ENCODE measurements around the gene COX19.

DNA sequence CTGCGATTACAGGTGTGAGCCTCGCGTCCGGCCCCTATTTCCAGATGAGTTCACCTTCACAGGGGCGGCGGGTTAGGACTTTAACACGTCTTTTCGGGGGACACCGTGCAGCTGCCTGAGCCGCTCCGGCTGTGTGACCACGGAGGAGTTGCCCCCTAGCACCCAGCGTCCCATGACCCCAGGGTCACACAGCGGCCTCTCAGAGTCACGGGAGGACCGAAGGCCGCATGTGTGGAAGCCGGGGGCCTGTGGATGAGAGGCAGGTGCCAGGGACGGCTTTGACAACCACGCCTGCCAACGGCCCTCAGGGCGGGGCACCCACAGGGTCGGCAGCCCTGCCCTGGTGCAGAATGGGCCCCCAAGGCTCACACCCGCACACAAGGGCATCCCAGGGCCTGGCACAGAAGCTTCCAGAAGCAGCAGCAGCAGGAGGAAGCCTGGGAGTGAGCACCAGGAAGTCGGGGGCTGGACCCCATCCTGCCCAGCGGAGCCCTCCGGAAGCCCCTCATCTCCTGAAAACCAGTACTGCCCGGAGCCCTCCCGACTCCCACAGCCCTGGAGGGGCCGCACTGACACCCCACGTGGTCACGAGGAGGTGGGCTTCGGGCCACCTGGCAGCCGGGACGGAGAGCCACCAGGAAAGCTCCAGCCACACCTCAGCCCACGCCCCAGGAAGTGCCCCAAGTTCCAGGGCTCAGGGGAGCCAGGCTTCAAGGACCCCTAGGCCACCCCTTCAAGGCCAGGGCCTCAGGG is 53.6 kb downstream of the COX19 start:
- TF ChIP-seq, protein P1, sequence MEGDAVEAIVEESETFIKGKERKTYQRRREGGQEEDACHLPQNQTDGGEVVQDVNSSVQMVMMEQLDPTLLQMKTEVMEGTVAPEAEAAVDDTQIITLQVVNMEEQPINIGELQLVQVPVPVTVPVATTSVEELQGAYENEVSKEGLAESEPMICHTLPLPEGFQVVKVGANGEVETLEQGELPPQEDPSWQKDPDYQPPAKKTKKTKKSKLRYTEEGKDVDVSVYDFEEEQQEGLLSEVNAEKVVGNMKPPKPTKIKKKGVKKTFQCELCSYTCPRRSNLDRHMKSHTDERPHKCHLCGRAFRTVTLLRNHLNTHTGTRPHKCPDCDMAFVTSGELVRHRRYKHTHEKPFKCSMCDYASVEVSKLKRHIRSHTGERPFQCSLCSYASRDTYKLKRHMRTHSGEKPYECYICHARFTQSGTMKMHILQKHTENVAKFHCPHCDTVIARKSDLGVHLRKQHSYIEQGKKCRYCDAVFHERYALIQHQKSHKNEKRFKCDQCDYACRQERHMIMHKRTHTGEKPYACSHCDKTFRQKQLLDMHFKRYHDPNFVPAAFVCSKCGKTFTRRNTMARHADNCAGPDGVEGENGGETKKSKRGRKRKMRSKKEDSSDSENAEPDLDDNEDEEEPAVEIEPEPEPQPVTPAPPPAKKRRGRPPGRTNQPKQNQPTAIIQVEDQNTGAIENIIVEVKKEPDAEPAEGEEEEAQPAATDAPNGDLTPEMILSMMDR (IDR thresholded peaks at IDR 0.05) = no peak
- no peak for TF ChIP-seq POLR2AphosphoS5 (IDR thresholded peaks at IDR 0.05; ENCODE audit: low read depth, low read length)
- no peak for TF ChIP-seq SIN3A (IDR thresholded peaks at IDR 0.05; ENCODE audit: borderline replicate concordance, insufficient read depth, low read depth, low read length)
- TF ChIP-seq, protein P2, sequence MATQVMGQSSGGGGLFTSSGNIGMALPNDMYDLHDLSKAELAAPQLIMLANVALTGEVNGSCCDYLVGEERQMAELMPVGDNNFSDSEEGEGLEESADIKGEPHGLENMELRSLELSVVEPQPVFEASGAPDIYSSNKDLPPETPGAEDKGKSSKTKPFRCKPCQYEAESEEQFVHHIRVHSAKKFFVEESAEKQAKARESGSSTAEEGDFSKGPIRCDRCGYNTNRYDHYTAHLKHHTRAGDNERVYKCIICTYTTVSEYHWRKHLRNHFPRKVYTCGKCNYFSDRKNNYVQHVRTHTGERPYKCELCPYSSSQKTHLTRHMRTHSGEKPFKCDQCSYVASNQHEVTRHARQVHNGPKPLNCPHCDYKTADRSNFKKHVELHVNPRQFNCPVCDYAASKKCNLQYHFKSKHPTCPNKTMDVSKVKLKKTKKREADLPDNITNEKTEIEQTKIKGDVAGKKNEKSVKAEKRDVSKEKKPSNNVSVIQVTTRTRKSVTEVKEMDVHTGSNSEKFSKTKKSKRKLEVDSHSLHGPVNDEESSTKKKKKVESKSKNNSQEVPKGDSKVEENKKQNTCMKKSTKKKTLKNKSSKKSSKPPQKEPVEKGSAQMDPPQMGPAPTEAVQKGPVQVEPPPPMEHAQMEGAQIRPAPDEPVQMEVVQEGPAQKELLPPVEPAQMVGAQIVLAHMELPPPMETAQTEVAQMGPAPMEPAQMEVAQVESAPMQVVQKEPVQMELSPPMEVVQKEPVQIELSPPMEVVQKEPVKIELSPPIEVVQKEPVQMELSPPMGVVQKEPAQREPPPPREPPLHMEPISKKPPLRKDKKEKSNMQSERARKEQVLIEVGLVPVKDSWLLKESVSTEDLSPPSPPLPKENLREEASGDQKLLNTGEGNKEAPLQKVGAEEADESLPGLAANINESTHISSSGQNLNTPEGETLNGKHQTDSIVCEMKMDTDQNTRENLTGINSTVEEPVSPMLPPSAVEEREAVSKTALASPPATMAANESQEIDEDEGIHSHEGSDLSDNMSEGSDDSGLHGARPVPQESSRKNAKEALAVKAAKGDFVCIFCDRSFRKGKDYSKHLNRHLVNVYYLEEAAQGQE (IDR thresholded peaks at IDR 0.05; ENCODE audit: insufficient read depth in 1 of 2, low read depth in 2 of 2, low read length in 1 of 2) = no peak
- no peak for TF ChIP-seq TCF7L2 (IDR thresholded peaks at IDR 0.05; ENCODE audit: low read depth, low read length)

All from Panc1 (cell line).